ENCODE data around the gene SMG7.

SMG7 gene

DNA sequence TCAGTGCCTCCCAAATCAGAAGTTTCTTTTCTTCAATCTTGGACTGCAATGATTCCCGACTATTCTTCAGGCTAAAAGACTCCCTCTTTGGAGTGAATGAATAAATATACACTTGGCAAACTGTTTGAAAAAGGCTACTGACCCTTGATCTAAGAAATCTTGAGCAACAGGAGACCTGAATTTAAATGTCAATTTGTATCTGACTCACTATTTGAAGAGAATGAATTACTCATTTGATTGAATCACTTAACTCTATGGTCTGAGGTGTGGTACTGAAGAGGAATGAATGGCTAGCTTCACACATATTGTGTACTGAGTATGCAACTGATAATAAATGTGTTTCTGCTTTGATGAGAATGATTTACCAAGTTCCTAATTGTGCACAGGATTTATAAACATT is 4.6 kb upstream of the SMG7 start:
- Histone ChIP-seq H3K4me1 (ENCODE audit: control insufficient read depth in 1 of 2, insufficient read depth in 2 of 2, low read length in 2 of 2) (peaks cover 0 to 21% of the 10 kb centered on the region in 2 donors), H3K36me3 (ENCODE audit: control insufficient read depth in 1 of 2, insufficient read depth in 2 of 2, low read length in 2 of 2) (no peaks in the 10 kb centered on the region), H3K27me3 (ENCODE audit: control insufficient read depth in 1 of 2, insufficient read depth in 2 of 2, low read length in 2 of 2) (no peaks in the 10 kb centered on the region), H3K4me3 (ENCODE audit: low read depth in 1 of 2, low read length in 2 of 2) (no peak overlapping the region), H3K9me3 (ENCODE audit: control insufficient read depth in 1 of 2, low read length in 2 of 2) (no peaks in the 10 kb centered on the region), H3K9ac (ENCODE audit: low read depth in 1 of 2, low read length in 2 of 2) (no peak overlapping the region), H3K27ac (ENCODE audit: low read depth, low read length) (no peak overlapping the region)

DNA sequence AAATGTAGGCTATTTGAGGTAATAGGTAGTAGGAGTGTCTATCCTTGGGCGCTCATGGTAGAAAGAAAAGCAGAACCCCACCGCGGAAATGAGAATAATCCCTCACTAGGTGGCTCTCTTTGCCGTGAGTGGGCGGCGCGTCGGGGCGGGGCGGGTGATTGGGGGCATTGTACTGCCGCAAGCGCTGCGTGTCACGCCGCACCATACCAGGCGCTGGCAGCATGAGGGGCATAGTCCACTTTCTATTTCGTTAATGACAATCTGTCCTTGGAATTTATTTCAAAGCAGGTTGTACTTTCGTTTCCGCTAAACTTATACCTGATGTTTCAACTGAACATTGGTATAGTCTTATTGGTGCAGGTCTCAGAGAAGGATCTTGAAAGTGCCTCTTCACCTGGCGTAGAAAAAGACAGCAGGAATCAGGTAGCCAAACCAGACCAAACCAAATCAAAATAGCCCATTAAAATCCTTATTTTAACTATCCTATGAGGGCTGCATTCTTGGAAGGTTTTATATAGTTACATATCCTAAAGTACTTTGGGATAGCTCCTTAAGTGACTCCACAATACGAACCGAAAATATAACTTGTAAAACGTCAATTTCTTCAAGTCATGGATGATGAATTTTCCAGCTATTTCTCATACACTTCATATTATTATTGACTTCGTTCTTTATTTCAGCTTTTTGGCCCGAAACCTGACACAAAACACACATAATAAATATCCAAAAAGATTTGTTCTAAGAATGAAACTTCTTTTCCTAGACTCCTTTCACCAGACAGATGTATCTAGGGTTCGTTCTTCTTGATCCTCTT is 1.9 kb upstream of the SMG7 start:
- Histone ChIP-seq H3K27me3 (ENCODE audit: control insufficient read depth in 1 of 2, insufficient read depth in 2 of 2, low read length in 2 of 2) (no peaks in the 10 kb centered on the region), H3K36me3 (ENCODE audit: control insufficient read depth in 1 of 2, insufficient read depth in 2 of 2, low read length in 2 of 2) (no peaks in the 10 kb centered on the region), H3K9ac (ENCODE audit: low read depth in 1 of 2, low read length in 2 of 2) (peak overlapping the region; percentile 91 to 93), H3K9me3 (ENCODE audit: control insufficient read depth in 1 of 2, low read length in 2 of 2) (no peaks in the 10 kb centered on the region), H3K27ac (ENCODE audit: low read depth, low read length) (peak overlapping the region; percentile 99), H3K4me3 (ENCODE audit: low read depth in 1 of 2, low read length in 2 of 2) (peak overlapping the region; percentile 90 to 93), H3K4me1 (ENCODE audit: control insufficient read depth in 1 of 2, insufficient read depth in 2 of 2, low read length in 2 of 2) (peaks cover 6 to 31% of the 10 kb centered on the region in 2 donors)

DNA sequence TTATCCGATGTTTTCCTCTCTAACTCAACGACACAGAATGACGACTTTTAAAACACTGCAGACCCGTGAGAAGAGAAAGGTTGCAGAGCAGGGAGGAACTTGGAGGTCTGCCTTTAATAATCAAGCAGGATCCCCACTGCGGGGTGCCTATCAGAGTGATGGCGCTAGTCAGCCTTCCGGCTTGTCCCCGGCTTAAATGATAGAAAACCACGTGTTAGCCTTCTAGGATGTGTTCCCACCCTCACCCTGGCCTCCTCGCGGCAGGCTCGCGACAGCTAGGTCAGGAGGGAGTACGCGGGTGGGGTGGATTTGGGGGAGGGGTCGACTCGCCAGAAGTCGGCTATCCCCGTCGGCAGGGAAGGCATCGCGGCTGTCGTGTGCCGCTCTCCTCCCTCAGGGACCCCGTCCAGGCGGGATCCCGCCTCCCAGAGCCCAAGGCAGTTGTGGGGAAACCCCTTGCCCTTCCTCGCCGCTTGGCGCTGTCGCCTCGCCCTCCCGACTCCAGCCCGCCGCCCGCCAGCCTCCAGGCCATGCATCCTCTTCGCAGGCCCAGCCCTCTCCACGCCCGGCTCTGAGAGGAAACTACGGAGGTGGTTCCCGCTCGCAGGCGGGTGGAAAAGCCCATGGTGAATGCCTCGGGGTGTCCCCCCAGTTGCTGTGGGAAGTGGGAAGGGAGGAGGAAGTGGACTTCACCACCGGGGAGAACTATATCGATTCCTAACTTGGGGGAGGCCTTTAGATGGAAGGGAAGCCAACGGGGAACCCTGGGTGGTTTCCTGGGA is 1.1 kb upstream of the SMG7 start:
- Histone ChIP-seq H3K36me3 (ENCODE audit: control insufficient read depth in 1 of 2, insufficient read depth in 2 of 2, low read length in 2 of 2) (no peaks in the 10 kb centered on the region), H3K4me1 (ENCODE audit: control insufficient read depth in 1 of 2, insufficient read depth in 2 of 2, low read length in 2 of 2) (peaks cover 6 to 31% of the 10 kb centered on the region in 2 donors), H3K9ac (ENCODE audit: low read depth in 1 of 2, low read length in 2 of 2) (peak overlapping the region; percentile 91 to 93), H3K27ac (ENCODE audit: low read depth, low read length) (peak overlapping the region; percentile 99), H3K9me3 (ENCODE audit: control insufficient read depth in 1 of 2, low read length in 2 of 2) (no peaks in the 10 kb centered on the region), H3K4me3 (ENCODE audit: low read depth in 1 of 2, low read length in 2 of 2) (peak overlapping the region; percentile 90 to 93), H3K27me3 (ENCODE audit: control insufficient read depth in 1 of 2, insufficient read depth in 2 of 2, low read length in 2 of 2) (no peaks in the 10 kb centered on the region)

- H3K4me3 ChIP-seq (ENCODE audit: low read depth in 1 of 2, low read length in 2 of 2) = peak overlapping the region; percentile 90 to 93
- H3K27ac ChIP-seq (ENCODE audit: low read depth, low read length) = peak overlapping the region; percentile 99
- H3K9ac ChIP-seq (ENCODE audit: low read depth in 1 of 2, low read length in 2 of 2) = peak overlapping the region; percentile 91 to 93
- H3K9me3 ChIP-seq (ENCODE audit: control insufficient read depth in 1 of 2, low read length in 2 of 2) = no peaks in the 10 kb centered on the region
- no peaks in the 10 kb centered on the region for H3K27me3 ChIP-seq (ENCODE audit: control insufficient read depth in 1 of 2, insufficient read depth in 2 of 2, low read length in 2 of 2)
- H3K36me3 ChIP-seq (ENCODE audit: control insufficient read depth in 1 of 2, insufficient read depth in 2 of 2, low read length in 2 of 2) = no peaks in the 10 kb centered on the region
- H3K4me1 ChIP-seq (ENCODE audit: control insufficient read depth in 1 of 2, insufficient read depth in 2 of 2, low read length in 2 of 2) = peaks cover 6 to 31% of the 10 kb centered on the region in 2 donors
These were observed 384 bp upstream of the SMG7 start for GRCh38 chr1:183471743-183472487.

- Histone ChIP-seq H3K36me3 (ENCODE audit: control insufficient read depth in 1 of 2, insufficient read depth in 2 of 2, low read length in 2 of 2) (no peaks in the 10 kb centered on the region), H3K9me3 (ENCODE audit: control insufficient read depth in 1 of 2, low read length in 2 of 2) (no peaks in the 10 kb centered on the region), H3K4me3 (ENCODE audit: low read depth in 1 of 2, low read length in 2 of 2) (peak overlapping the region; percentile 90 to 93), H3K4me1 (ENCODE audit: control insufficient read depth in 1 of 2, insufficient read depth in 2 of 2, low read length in 2 of 2) (peaks cover 6 to 28% of the 10 kb centered on the region in 2 donors), H3K9ac (ENCODE audit: low read depth in 1 of 2, low read length in 2 of 2) (peak overlapping the region; percentile 79 to 93), H3K27ac (ENCODE audit: low read depth, low read length) (no peak overlapping the region), H3K27me3 (ENCODE audit: control insufficient read depth in 1 of 2, insufficient read depth in 2 of 2, low read length in 2 of 2) (no peaks in the 10 kb centered on the region)
These were observed 878 bp downstream of the SMG7 start for GRCh38 chr1:183473217-183473536.

- no peak overlapping the region for H3K4me3 ChIP-seq (ENCODE audit: low read depth in 1 of 2, low read length in 2 of 2)
- no peaks in the 10 kb centered on the region for H3K36me3 ChIP-seq (ENCODE audit: control insufficient read depth in 1 of 2, insufficient read depth in 2 of 2, low read length in 2 of 2)
- H3K9me3 ChIP-seq (ENCODE audit: control insufficient read depth in 1 of 2, low read length in 2 of 2) = no peaks in the 10 kb centered on the region
- no peaks in the 10 kb centered on the region for H3K27me3 ChIP-seq (ENCODE audit: control insufficient read depth in 1 of 2, insufficient read depth in 2 of 2, low read length in 2 of 2)
- peaks cover 21 to 40% of the 10 kb centered on the region in 2 donors for H3K4me1 ChIP-seq (ENCODE audit: control insufficient read depth in 1 of 2, insufficient read depth in 2 of 2, low read length in 2 of 2)
- H3K9ac ChIP-seq (ENCODE audit: low read depth in 1 of 2, low read length in 2 of 2) = no peak overlapping the region
- H3K27ac ChIP-seq (ENCODE audit: low read depth, low read length) = no peak overlapping the region
These were observed 3.8 kb downstream of the SMG7 start for GRCh38 chr1:183476081-183476480.

DNA sequence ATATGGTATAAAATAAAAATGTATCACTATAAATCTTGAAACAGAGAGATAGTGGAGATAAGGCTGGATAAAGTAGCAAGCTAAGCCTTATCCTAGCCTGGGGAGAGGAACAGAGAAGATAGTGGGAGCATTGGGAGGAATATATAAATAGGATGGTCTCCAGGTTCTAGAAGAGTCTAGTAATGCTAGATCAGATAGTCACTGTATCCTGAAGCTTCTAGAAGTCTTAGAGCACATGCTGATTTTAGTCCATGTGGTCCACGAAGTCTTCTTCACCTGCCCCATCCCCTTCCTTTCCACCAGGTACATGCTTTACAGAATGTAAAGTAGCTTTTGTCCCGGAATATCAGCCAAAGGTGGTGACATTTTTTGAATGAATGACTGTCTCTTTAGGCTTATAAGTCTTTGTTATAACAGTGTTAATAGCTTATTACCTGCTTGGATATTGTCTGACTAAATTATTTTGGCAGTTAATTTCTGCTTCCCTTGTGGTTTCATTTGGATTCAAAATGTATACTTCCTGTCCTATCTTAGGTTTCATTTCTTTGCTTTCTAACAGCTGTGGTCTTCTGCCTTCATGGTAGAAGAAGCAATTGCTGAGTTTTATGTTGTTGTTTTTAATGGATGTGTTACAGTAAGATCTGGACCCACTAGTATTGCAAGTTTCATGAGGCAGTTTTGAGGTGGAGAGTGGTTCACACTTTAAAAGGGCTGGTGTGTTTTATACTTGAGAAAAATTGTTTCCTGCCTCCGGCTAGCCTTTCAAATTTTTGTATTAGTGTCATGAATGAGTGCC is 5.9 kb downstream of the SMG7 start:
- Histone ChIP-seq H3K4me3 (ENCODE audit: low read depth in 1 of 2, low read length in 2 of 2) (no peak overlapping the region), H3K36me3 (ENCODE audit: control insufficient read depth in 1 of 2, insufficient read depth in 2 of 2, low read length in 2 of 2) (no peaks in the 10 kb centered on the region), H3K27me3 (ENCODE audit: control insufficient read depth in 1 of 2, insufficient read depth in 2 of 2, low read length in 2 of 2) (no peaks in the 10 kb centered on the region), H3K27ac (ENCODE audit: low read depth, low read length) (no peak overlapping the region), H3K9me3 (ENCODE audit: control insufficient read depth in 1 of 2, low read length in 2 of 2) (no peaks in the 10 kb centered on the region), H3K4me1 (ENCODE audit: control insufficient read depth in 1 of 2, insufficient read depth in 2 of 2, low read length in 2 of 2) (peaks cover 21 to 59% of the 10 kb centered on the region in 2 donors), H3K9ac (ENCODE audit: low read depth in 1 of 2, low read length in 2 of 2) (no peak overlapping the region)

GRCh38 chr1:183480971-183481441 is 8.7 kb downstream of the SMG7 start:
- no peaks in the 10 kb centered on the region for H3K36me3 ChIP-seq (ENCODE audit: control insufficient read depth in 1 of 2, insufficient read depth in 2 of 2, low read length in 2 of 2)
- peaks cover 15 to 52% of the 10 kb centered on the region in 2 donors for H3K4me1 ChIP-seq (ENCODE audit: control insufficient read depth in 1 of 2, insufficient read depth in 2 of 2, low read length in 2 of 2)
- H3K9ac ChIP-seq (ENCODE audit: low read depth in 1 of 2, low read length in 2 of 2) = no peak overlapping the region
- no peak overlapping the region for H3K27ac ChIP-seq (ENCODE audit: low read depth, low read length)
- H3K27me3 ChIP-seq (ENCODE audit: control insufficient read depth in 1 of 2, insufficient read depth in 2 of 2, low read length in 2 of 2) = no peaks in the 10 kb centered on the region
- no peaks in the 10 kb centered on the region for H3K9me3 ChIP-seq (ENCODE audit: control insufficient read depth in 1 of 2, low read length in 2 of 2)
- no peak overlapping the region for H3K4me3 ChIP-seq (ENCODE audit: low read depth in 1 of 2, low read length in 2 of 2)

- Histone ChIP-seq H3K36me3 (ENCODE audit: control insufficient read depth in 1 of 2, insufficient read depth in 2 of 2, low read length in 2 of 2) (no peaks in the 10 kb centered on the region), H3K27ac (ENCODE audit: low read depth, low read length) (no peak overlapping the region), H3K9ac (ENCODE audit: low read depth in 1 of 2, low read length in 2 of 2) (no peak overlapping the region), H3K4me3 (ENCODE audit: low read depth in 1 of 2, low read length in 2 of 2) (no peak overlapping the region), H3K27me3 (ENCODE audit: control insufficient read depth in 1 of 2, insufficient read depth in 2 of 2, low read length in 2 of 2) (no peaks in the 10 kb centered on the region), H3K9me3 (ENCODE audit: control insufficient read depth in 1 of 2, low read length in 2 of 2) (no peaks in the 10 kb centered on the region), H3K4me1 (ENCODE audit: control insufficient read depth in 1 of 2, insufficient read depth in 2 of 2, low read length in 2 of 2) (peaks cover 15 to 47% of the 10 kb centered on the region in 2 donors)
These were observed 10.9 kb downstream of the SMG7 start for GRCh38 chr1:183483224-183483623.

Data from duodenal mucosa (tissue), 2 donors.